WI38 (cell line): ENCODE measurements around the gene DMAC2L.
A peak's percentile ranks its signal among the peaks of the same experiment; 100 is the strongest.
"Not testable (repeated sequence)": the region's sequence is repeated elsewhere in the genome, so short reads cannot be mapped to it uniquely, and the experiment has no call there.

Experiments used
- H3K4me3 ChIP-seq: 2 replicates; pipeline ENCODE4 v1.5.1; 2011; ENCODE audit warnings: low read depth, mild to moderate bottlenecking, control low read depth, low read length
- TF ChIP-seq, protein P1 (sequence below): IDR thresholded peaks from 2 replicates; pipeline ENCODE4 v1.5.1; 2012; ENCODE audit warnings: low read depth, mild to moderate bottlenecking, control low read depth, low read length

Gene DMAC2L

DNA sequence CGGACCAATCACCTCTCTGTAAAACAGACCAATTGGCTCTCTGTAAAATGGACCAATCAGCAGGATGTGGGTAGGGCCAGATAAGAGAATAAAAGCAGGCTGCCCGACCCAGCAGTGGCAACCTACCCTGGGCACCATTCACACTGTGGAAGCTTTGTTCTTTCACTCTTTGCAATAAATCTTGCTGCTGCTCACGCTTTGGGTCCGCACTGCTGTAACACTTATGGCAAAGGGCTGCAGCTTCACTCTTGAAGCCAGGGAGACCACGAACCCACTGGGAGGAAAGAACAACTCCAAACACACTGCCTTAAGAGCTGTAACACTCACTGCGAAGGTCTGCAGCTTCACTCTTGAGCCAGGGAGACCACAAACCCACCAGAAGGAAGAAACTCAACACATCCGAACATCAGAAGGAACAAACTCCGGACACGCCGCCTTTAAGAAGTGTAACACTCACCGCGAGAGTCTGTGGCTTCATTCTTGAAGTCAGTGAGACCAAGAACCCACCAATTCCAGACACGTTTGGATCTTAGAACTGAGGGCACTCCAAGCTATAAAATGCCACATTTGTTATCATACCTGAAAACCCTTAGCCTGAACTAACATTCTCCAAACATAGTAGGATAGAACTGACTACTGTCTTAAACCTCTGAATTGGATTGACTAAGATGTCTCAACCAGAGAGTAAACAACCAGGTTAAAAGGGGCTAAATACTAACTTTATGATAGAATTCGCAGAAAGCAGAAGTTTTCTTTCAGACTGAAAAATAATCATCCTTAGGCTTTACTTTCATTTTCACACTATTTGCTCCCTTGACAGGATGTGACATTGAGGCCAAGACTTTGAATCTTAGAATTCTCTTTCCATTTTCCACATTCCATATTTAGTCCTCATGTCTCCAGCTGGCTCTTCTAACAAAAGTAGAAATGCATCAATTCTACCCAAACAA is 50.9 kb downstream of the DMAC2L start:
- TF ChIP-seq, protein P1, sequence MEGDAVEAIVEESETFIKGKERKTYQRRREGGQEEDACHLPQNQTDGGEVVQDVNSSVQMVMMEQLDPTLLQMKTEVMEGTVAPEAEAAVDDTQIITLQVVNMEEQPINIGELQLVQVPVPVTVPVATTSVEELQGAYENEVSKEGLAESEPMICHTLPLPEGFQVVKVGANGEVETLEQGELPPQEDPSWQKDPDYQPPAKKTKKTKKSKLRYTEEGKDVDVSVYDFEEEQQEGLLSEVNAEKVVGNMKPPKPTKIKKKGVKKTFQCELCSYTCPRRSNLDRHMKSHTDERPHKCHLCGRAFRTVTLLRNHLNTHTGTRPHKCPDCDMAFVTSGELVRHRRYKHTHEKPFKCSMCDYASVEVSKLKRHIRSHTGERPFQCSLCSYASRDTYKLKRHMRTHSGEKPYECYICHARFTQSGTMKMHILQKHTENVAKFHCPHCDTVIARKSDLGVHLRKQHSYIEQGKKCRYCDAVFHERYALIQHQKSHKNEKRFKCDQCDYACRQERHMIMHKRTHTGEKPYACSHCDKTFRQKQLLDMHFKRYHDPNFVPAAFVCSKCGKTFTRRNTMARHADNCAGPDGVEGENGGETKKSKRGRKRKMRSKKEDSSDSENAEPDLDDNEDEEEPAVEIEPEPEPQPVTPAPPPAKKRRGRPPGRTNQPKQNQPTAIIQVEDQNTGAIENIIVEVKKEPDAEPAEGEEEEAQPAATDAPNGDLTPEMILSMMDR: no peak
- H3K4me3 ChIP-seq: peak overlapping the region; percentile 40

DNA sequence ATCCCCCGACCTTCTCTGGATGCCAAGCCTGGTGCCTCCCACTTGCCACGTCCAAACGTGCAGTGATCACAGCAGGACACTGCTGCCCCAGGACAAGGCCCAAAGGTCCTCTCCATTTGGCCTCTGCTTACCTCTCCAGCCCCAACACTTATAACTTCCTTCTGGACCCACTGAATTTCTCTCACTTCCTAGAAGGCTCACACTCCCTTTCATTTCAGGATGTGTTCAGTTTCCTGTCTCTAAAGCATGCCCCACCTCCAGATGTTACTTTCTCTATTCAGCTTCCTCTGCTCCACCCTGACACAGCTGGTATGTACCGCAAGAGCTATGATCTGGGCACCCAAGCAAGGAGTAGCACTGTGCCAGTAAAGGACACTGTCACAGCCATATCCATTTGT is 51.6 kb downstream of the DMAC2L start:
- H3K4me3 ChIP-seq: peak overlapping the region; percentile 40
- TF ChIP-seq, protein P1: no peak

DNA sequence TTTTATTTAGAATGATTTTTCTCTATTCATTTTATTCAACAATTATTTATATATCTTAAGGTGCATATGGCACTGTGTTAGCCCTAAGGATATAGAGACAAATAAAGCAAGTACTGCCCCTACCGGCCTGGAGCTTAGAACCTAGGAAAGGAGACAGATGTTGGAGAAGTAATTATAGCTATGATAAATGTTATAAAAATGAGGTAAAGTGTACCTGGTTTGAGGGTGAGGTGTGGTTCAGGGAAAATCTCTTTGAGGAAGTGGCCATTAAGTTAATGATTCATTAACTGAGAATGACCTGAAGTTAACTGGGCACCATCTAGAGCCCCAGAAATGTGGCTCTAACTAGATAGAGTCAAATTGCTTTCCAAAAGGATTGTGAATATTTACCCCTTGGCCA is 52.7 kb downstream of the DMAC2L start:
- H3K4me3 ChIP-seq: no peak overlapping the region
- TF ChIP-seq, protein P1: no peak

DNA sequence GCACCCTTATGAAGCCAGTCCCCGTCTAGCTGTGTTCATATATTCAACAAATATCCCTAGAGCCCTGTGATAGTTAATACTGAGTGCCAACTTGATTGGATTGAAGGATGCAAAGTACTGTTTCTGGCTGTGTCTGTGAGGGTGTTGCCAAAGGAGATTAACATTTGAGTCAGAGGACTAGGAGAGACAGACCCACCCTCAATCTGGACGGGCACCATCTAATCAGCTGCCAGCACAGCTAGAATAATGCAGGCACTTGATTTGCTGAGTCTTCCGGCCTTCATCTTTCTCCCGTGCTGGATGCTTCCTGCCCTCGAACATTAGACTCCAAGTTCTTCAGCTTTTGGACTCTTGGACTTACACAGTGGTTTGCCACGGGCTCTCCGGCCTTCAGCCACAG is 53.4 kb downstream of the DMAC2L start:
- H3K4me3 ChIP-seq: not testable (repeated sequence)

DNA sequence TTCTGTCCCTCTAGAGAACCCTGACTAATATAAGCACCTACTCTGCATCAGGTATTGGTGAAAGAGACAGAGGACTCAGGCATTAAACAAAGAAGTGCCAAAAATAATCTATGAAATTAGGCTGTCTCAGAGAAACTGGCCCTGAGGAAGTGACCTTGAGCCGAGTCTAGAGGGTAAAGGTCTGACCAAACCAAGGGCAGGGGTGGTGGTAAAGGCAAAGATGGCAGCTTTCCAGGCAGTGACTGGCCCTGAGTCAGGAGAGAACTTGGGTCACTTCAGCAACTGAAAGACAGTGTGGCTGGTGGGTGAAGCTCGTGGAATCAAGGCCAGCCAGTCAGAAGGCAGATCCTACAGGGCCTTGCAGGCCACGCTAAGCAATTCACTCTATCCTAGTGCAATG is 54.0 kb downstream of the DMAC2L start:
- TF ChIP-seq, protein P1: no peak
- no peak overlapping the region for H3K4me3 ChIP-seq

DNA sequence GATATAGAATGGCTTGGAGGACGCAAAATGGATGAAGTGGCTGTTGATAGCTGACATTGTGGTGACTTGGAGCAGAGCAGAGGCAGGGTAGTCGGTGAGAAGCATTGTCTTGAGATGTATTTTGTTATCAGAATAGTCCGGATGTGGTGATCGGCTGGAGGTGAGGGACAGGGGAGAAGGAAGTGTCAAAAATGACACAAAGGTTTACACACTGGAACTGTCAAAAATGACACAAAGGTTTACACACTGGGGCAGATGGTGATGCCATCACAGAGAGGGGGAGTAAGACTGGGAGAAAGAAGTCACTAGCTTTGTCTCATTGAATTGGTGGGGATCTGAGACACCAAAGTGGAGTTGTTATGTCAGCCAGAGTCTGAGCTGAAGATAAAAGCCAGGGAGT is 54.5 kb downstream of the DMAC2L start:
- TF ChIP-seq, protein P1: no peak
- H3K4me3 ChIP-seq: no peak overlapping the region

DNA sequence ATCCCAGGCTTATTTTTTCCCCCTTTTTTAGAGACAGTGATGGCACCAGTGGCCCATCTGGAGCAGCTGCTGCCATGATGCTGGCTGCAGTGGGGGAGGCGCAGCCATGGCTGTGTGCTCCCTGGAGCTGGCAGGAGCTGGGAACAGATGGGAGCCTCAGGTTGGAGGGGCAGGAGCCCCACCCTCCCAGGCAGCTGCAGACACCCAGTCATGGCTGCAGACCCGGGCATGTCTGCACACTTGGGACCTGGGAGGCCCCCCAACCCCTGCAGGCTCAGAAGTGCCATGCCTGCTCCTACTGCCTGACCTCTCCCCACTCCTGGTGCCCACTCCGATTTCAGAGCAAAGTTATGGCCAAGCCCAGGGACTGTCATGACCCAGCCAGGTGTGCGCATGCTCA is 59.4 kb downstream of the DMAC2L start:
- TF ChIP-seq, protein P1: no peak

More for the DNA sequence above, 59.4 kb downstream of the DMAC2L start:
- no peak overlapping the region for H3K4me3 ChIP-seq
